OCI-LY7 (cell line): ENCODE results near the gene ENPP7. TPM values are rescaled to one million over a fixed set of nuclear protein-coding genes. Genes with fewer than 3 reads are reported as not detected.

Source experiments
- BruUV-seq: library from RNA; stranded (reverse); fragments of 400-500 nt; replicated peaks from 2 replicates; lab custom pipeline; 2021; lab: Mats Ljungman, UMichigan
- CTCF ChIA-PET: fragments of 300-600 bp; sonication (Branson Sonifier 250); formaldehyde crosslinking; loops from one replicate; lab custom pipeline; 2022; ENCODE audit warnings: antibody characterized with exemption; ENCODE audit not compliant: unreplicated experiment; lab: Charles Lee
- POLR2A ChIA-PET: fragments of 300-600 bp; sonication (Branson Sonifier 250); formaldehyde crosslinking; loops from one replicate; lab custom pipeline; 2022; ENCODE audit warnings: antibody characterized with exemption; lab: Charles Lee
- DNase-seq: peaks from one replicate; pipeline ENCODE4 v3.0.0-alpha.2; 2015; ENCODE audit warnings: low spot score
- H2AFZ ChIP-seq: fragments of 200-600 bp; sonication (generic), shearing (Covaris generic); 2 replicates; pipeline ENCODE4 v1.6.1; 2014; ENCODE audit warnings: mild to moderate bottlenecking, antibody characterized with exemption, low read length, moderate library complexity
- H3K27ac ChIP-seq: fragments of 200-600 bp; sonication (generic); 2 replicates; pipeline ENCODE4 v1.5.1; 2014; ENCODE audit warnings: mixed run types, low read depth, mild to moderate bottlenecking, moderate library complexity, low read length, inconsistent platforms; ENCODE audit not compliant: poor library complexity, severe bottlenecking
- H3K36me3 ChIP-seq: fragments of 200-600 bp; sonication (generic); 2 replicates; pipeline ENCODE4 v1.6.1; 2014; ENCODE audit warnings: mild to moderate bottlenecking, antibody characterized with exemption, low read length, moderate library complexity, mixed read lengths; ENCODE audit not compliant: insufficient read depth
- H3K4me1 ChIP-seq: fragments of 200-600 bp; sonication (generic); 2 replicates; pipeline ENCODE4 v1.5.1; 2014; ENCODE audit warnings: mild to moderate bottlenecking, low read length; ENCODE audit not compliant: insufficient read depth, poor library complexity, severe bottlenecking
- H3K4me2 ChIP-seq: fragments of 200-600 bp; sonication (generic); 2 replicates; pipeline ENCODE4 v1.6.1; 2014; ENCODE audit warnings: mild to moderate bottlenecking, low read length
- H3K4me3 ChIP-seq: fragments of 200-600 bp; sonication (generic); 2 replicates; pipeline ENCODE4 v1.5.1; 2014; ENCODE audit warnings: mild to moderate bottlenecking, low read depth, low read length; ENCODE audit not compliant: poor library complexity, severe bottlenecking
- H3K79me2 ChIP-seq: fragments of 200-600 bp; sonication (generic); 2 replicates; pipeline ENCODE4 v1.6.1; 2016; ENCODE audit warnings: low read depth, mild to moderate bottlenecking, low read length, moderate library complexity, mixed read lengths; ENCODE audit not compliant: insufficient read depth
- H3K9me2 ChIP-seq: fragments of 200-600 bp; sonication (generic); 2 replicates; pipeline ENCODE4 v1.6.1; 2016; ENCODE audit warnings: mild to moderate bottlenecking, low read length, mixed read lengths; ENCODE audit not compliant: insufficient read depth
- H3K9me3 ChIP-seq: fragments of 200-600 bp; sonication (generic); 2 replicates; pipeline ENCODE4 v1.6.1; 2014; ENCODE audit warnings: mild to moderate bottlenecking, mixed run types, low read length, mixed read lengths
- H4K20me1 ChIP-seq: fragments of 200-600 bp; sonication (generic); 2 replicates; pipeline ENCODE4 v1.6.1; 2014; ENCODE audit warnings: mild to moderate bottlenecking, antibody characterized with exemption, low read length, moderate library complexity, mixed read lengths; ENCODE audit not compliant: insufficient read depth
- EZH2phosphoT487 ChIP-seq: fragments of 200-600 bp; sonication (generic); IDR thresholded peaks from 2 replicates; pipeline ENCODE4 v1.6.1; 2018; ENCODE audit warnings: low read depth, borderline replicate concordance, mild to moderate bottlenecking, mixed run types, antibody characterized with exemption, low read length, moderate library complexity, mixed read lengths
- intact Hi-C: fragments of 100-400 bp; cut with micrococcal nuclease; formaldehyde crosslinking; loops from one replicate; pipeline ENCODE4 v1.10.0; 2022; ENCODE audit not compliant: unreplicated experiment
- total RNA-seq, 2 experiments: library from RNA; depleted of rRNA in 1 of 2; stranded (reverse); fragments of >200 nt in 1 of 2; shearing (Covaris generic) in 1 of 2; gene quantifications; 2 replicates each; pipeline ENCODE4 v1.2.3, GENCODE V29; 2014 to 2022
- TF ChIP-seq, protein P1 (sequence below): fragments of 200-600 bp; sonication (generic); conservative IDR thresholded peaks from 2 replicates; pipeline ENCODE4 v1.5.1; 2014; ENCODE audit warnings: mild to moderate bottlenecking, antibody characterized with exemption, low read length, moderate library complexity, mixed read lengths

The ENPP7 gene
- total RNA-seq, 2 experiments from 2014 or later = 0.28 to 0.42 TPM

GRCh38 chr17:79789943-79790804, 59.4 kb downstream of the ENPP7 start:
- ChIA-PET POLR2A (no interaction called here), CTCF (interaction anchor here (1.0 kb wide), 1 partner anchor 47 kb away, joined by 3 read pairs; no protein-coding TSS in a partner anchor)
- H3K4me2 ChIP-seq = no peak overlapping the region
- H3K9me2 ChIP-seq = no peaks in the 10 kb centered on the region
- H3K27ac ChIP-seq = no peak overlapping the region
- H2AFZ ChIP-seq = no peak overlapping the region
- H3K4me3 ChIP-seq = no peak overlapping the region
- no peaks in the 10 kb centered on the region for H3K9me3 ChIP-seq
- H3K79me2 ChIP-seq = no peaks in the 10 kb centered on the region
- H4K20me1 ChIP-seq = no peaks in the 10 kb centered on the region
- peaks cover 10% of the 10 kb centered on the region for H3K4me1 ChIP-seq
- no TSS peak for BruUV-seq
- intact Hi-C loops = loop anchor here (2.0 kb wide), 2 partner anchors 127 to 181 kb away; no protein-coding TSS in a partner anchor
- H3K36me3 ChIP-seq = peaks cover 6% of the 10 kb centered on the region
- no peak for TF ChIP-seq EZH2phosphoT487
- TF ChIP-seq, protein P1, sequence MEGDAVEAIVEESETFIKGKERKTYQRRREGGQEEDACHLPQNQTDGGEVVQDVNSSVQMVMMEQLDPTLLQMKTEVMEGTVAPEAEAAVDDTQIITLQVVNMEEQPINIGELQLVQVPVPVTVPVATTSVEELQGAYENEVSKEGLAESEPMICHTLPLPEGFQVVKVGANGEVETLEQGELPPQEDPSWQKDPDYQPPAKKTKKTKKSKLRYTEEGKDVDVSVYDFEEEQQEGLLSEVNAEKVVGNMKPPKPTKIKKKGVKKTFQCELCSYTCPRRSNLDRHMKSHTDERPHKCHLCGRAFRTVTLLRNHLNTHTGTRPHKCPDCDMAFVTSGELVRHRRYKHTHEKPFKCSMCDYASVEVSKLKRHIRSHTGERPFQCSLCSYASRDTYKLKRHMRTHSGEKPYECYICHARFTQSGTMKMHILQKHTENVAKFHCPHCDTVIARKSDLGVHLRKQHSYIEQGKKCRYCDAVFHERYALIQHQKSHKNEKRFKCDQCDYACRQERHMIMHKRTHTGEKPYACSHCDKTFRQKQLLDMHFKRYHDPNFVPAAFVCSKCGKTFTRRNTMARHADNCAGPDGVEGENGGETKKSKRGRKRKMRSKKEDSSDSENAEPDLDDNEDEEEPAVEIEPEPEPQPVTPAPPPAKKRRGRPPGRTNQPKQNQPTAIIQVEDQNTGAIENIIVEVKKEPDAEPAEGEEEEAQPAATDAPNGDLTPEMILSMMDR = peak; percentile 94
- DNase-seq = peak; percentile 70

GRCh38 chr17:79790805-79791734, 60.3 kb downstream of the ENPP7 start:
- Histone ChIP-seq H3K9me3 (no peaks in the 10 kb centered on the region), H2AFZ (no peak overlapping the region), H3K4me1 (peaks cover 15% of the 10 kb centered on the region), H3K9me2 (no peaks in the 10 kb centered on the region), H3K4me3 (no peak overlapping the region), H3K27ac (no peak overlapping the region), H3K4me2 (no peak overlapping the region), H3K36me3 (peaks cover 8% of the 10 kb centered on the region), H4K20me1 (no peaks in the 10 kb centered on the region), H3K79me2 (peaks cover 4% of the 10 kb centered on the region; the same call in 1 of the 2 replicates)
- no peak for DNase-seq
- ChIA-PET CTCF (no interaction called here), POLR2A (no interaction called here)
- intact Hi-C loops = no loop called here
- TF ChIP-seq, protein P1 = no peak
- peak; percentile 91; the same call in 1 of the 2 replicates for TF ChIP-seq EZH2phosphoT487
- no TSS peak for BruUV-seq
